T-helper 2 cell treated with Interferon-gamma antibody and Interleukin-4, amounts not matched to agents 100 ng/mL and 5 ng/mL, for 36 hours (primary cell): Measurements from ENCODE around the gene FRMD5. TPM values are rescaled to one million over a fixed set of nuclear protein-coding genes. Genes with fewer than 3 reads are reported as not detected.

Experiments used
- intact Hi-C: fragments of 100-400 bp; cut with micrococcal nuclease; formaldehyde crosslinking; loops from one replicate; pipeline ENCODE4 v1.15.1; 2023
- total RNA-seq: library from RNA; stranded (reverse); gene quantifications from 2 replicates; pipeline ENCODE4 v1.2.3, GENCODE V29; 2022

Gene FRMD5
- total RNA-seq, 1 donor from 2014 or later: not detected

GRCh38 chr15:44096596-44096995 is 98.5 kb downstream of the FRMD5 start:
- intact Hi-C loops: no loop called here

GRCh38 chr15:44094781-44095180 is 100.3 kb downstream of the FRMD5 start:
- intact Hi-C loops: no loop called here

GRCh38 chr15:44093836-44094235 is 101.2 kb downstream of the FRMD5 start:
- intact Hi-C loops: no loop called here

GRCh38 chr15:44092221-44092620 is 102.8 kb downstream of the FRMD5 start:
- intact Hi-C loops: no loop called here

- intact Hi-C loops: no loop called here
These were observed 107.2 kb downstream of the FRMD5 start for GRCh38 chr15:44087578-44088465.

- intact Hi-C loops: no loop called here
These were observed 110.3 kb downstream of the FRMD5 start for GRCh38 chr15:44084770-44085169.

DNA sequence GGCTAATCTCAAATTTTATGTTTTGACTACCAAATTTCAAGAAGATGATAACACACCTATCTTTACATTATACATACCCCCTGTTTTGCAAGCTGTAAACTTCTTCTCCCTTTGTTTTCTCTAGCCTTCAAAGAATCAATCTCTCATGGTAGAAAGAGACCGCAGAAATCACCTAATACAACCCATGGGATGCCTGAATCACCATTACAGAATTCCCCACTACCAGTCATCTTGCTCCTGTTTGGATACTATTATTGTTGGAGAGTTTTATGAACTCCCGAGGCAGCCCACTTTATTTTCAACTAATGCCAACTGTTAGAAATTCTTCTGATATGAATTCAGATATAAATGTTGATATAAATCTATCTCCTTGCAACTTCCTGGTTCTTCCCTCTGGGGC is 110.9 kb downstream of the FRMD5 start:
- intact Hi-C loops: no loop called here

DNA sequence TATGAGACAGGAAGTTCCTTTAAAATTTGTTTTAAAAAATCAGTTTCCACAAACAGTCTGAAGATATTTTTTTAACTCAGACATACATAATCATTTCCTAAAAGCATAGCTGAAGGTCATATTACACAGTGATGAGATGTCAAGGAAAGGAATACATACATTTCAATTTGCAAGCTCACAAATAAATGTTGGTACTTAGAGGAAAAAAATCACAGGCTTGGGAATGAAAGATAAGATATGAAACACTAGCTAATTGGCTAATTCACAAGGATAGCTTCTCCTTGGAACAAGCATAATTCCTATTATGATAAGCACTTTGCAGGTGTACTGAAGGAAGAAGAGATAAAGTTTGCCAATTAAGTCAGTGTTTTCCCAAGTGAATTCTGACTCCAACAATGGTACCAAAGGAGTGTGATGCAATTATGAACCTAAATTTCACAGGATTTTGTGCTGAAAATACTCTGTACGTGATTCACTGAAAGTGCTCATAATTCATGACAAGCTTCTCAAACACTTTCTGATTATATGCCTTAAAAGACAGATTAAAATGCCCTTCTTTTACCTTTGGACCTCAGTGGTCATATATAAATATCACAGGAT is 112.4 kb downstream of the FRMD5 start:
- intact Hi-C loops: no loop called here

- intact Hi-C loops: no loop called here
These were observed 113.8 kb downstream of the FRMD5 start for GRCh38 chr15:44081026-44082013.

GRCh38 chr15:44075535-44075934 is 119.5 kb downstream of the FRMD5 start:
- intact Hi-C loops: no loop called here

GRCh38 chr15:44069489-44069888 is 125.6 kb downstream of the FRMD5 start:
- intact Hi-C loops: no loop called here

DNA sequence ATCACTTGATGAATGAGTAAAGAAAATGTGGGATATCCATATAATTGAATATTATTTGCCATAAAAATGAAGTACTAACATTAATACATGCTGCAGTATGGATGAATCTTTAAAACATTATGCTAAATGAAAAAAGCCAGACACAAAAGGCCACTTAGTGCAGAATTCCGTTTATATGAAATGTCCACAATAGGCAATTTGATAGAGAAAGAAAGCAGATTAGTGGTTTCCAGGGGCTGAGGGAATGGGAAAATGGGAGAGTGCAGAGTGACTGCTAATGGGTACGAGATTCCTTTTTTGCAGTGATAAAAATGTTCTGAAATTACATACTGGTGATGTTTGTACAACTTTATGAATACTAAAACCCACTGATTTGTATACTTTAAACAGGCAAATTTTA is 126.7 kb downstream of the FRMD5 start:
- intact Hi-C loops: no loop called here

DNA sequence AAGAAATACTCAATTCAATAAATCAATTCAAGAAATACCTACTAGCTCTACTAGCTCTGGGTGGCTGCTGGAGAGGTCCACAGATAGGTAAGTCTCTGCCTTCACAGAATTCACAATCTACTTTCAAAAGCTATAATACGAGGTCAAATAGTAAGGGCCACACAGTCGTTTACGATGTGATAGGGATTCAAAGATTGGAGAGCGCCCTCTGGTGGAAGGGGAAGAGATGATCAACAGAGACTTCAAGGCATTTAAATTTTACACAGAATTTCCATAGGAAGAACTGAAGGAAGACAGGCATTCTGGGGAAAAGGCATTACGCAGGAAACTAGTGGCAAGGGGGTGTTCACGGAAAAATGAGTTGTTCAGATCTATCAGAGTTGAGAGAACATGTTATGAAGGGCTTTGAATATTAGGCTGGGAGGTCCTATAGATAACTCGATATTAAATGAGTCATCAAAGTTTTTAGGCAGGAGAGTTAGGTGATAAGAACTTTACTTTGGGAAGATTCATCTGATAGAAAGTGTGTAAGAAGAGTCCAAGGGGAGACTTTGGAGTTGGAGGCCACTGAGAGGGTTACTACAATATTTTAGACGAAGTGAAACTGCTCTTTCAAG is 128.8 kb downstream of the FRMD5 start:
- intact Hi-C loops: no loop called here

DNA sequence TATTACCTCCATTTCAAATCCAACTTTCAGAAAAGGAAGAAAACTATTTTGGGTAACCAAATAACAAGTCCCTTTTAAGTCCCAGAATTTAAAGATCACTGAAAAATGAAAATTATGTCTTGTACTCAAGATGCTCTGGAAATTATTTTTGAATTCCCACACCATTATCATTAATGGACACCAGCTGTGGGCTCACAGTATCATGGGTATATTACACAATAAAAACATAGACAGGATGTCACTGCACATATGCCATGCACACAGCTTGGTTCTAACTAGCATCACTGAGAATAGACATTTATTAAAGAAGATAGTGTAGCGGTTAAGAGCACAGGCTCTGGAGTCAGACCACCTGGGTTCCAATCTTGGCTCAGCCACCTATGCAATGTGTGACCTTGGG is 130.4 kb downstream of the FRMD5 start:
- intact Hi-C loops: no loop called here

DNA sequence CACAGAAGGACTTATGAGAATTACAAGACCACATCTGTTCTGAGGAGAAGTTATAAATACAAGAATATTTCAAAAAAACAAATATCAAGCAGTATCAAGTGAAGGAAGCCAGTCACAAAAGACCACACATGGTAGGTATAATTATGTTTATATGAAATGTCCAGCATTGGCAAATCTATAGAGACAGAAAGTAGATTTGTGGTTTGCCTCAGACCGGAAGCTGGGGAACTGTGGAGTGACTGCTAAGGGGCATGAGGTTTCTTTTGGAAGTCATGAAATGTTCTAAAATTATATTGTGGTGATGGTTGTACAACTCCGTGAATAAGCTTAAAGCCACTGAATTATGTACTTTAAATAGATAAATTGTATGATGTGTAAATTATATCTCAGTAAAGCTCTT is 136.9 kb downstream of the FRMD5 start:
- intact Hi-C loops: no loop called here

DNA sequence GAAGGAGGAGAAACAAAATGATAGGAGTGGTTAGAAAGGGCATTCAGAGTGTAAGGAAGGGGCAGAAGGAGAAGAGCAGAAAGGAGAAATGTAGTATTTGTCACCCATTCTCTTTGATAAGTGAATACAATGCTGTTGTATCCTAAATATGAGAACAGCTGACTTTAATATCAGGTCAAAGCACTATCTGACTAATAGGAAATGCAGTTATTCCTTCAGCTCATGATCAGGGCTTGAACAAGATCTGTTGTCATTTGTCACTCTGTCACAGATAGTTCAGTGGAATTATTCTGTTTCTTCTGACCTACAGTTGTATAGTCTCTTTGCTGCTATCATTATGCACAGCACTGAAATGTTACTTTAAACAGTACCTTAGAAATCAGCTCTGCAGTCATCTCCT is 149.4 kb downstream of the FRMD5 start:
- intact Hi-C loops: no loop called here

DNA sequence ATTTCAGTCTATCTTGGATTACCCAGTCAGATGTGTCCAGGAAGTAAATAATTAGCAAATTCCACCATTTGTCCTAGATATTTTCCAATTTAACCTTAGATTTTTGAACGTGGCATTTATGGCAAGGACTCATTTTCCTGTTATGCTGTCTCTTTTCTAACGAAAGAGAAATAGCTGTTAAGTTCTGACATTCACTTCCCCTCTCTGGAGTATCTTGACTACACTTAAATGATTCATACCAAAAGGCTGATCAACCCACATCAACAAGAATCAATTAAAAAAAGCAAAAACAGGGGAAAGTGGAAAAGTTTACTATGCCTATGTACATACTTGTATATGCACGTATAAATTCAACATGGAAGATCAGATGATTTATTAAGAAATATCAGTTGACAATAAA is 149.9 kb downstream of the FRMD5 start:
- intact Hi-C loops: no loop called here

GRCh38 chr15:44038755-44039191 is 156.3 kb downstream of the FRMD5 start:
- intact Hi-C loops: no loop called here

GRCh38 chr15:44035781-44036699 is 159.0 kb downstream of the FRMD5 start:
- intact Hi-C loops: no loop called here
